Measurements from ENCODE around the gene PYGB.

PYGB gene

GRCh38 chr20:25244976-25245375, 2.9 kb upstream of the PYGB start:
- no peak for DNase-seq (ENCODE audit: low read depth, low spot score)
- H3K4me3 ChIP-seq (ENCODE audit: low read length): no peak overlapping the region

GRCh38 chr20:25245461-25245860, 2.4 kb upstream of the PYGB start:
- DNase-seq (ENCODE audit: low read depth, low spot score): no peak
- H3K4me3 ChIP-seq (ENCODE audit: low read length): no peak overlapping the region

- no peak for DNase-seq (ENCODE audit: low read depth, low spot score)
- H3K4me3 ChIP-seq (ENCODE audit: low read length): no peak overlapping the region
Measured at GRCh38 chr20:25246182-25246999, 1.5 kb upstream of the PYGB start.

- H3K4me3 ChIP-seq (ENCODE audit: low read length): peak overlapping the region; percentile 87
- no peak for DNase-seq (ENCODE audit: low read depth, low spot score)
Measured at GRCh38 chr20:25247000-25247517, 826 bp upstream of the PYGB start.

- H3K4me3 ChIP-seq (ENCODE audit: low read length): peak overlapping the region; percentile 87
- no peak for DNase-seq (ENCODE audit: low read depth, low spot score)
Measured at GRCh38 chr20:25247518-25247955, 348 bp upstream of the PYGB start.

GRCh38 chr20:25248786-25249172, 894 bp downstream of the PYGB start:
- peak overlapping the region; percentile 87 for H3K4me3 ChIP-seq (ENCODE audit: low read length)
- no peak for DNase-seq (ENCODE audit: low read depth, low spot score)

- H3K4me3 ChIP-seq (ENCODE audit: low read length): peak overlapping the region; percentile 87
- no peak for DNase-seq (ENCODE audit: low read depth, low spot score)
Measured at GRCh38 chr20:25249198-25249931, 1.5 kb downstream of the PYGB start.

GRCh38 chr20:25250508-25250907, 2.6 kb downstream of the PYGB start:
- H3K4me3 ChIP-seq (ENCODE audit: low read length): no peak overlapping the region
- no peak for DNase-seq (ENCODE audit: low read depth, low spot score)

GRCh38 chr20:25251019-25251418, 3.1 kb downstream of the PYGB start:
- no peak overlapping the region for H3K4me3 ChIP-seq (ENCODE audit: low read length)
- no peak for DNase-seq (ENCODE audit: low read depth, low spot score)

GRCh38 chr20:25251558-25251957, 3.7 kb downstream of the PYGB start:
- DNase-seq (ENCODE audit: low read depth, low spot score): no peak
- no peak overlapping the region for H3K4me3 ChIP-seq (ENCODE audit: low read length)

- no peak for DNase-seq (ENCODE audit: low read depth, low spot score)
- H3K4me3 ChIP-seq (ENCODE audit: low read length): no peak overlapping the region
Measured at GRCh38 chr20:25252230-25252651, 4.4 kb downstream of the PYGB start.

GRCh38 chr20:25252686-25253421, 5.0 kb downstream of the PYGB start:
- H3K4me3 ChIP-seq (ENCODE audit: low read length): no peak overlapping the region
- DNase-seq (ENCODE audit: low read depth, low spot score): no peak

- no peak overlapping the region for H3K4me3 ChIP-seq (ENCODE audit: low read length)
- DNase-seq (ENCODE audit: low read depth, low spot score): no peak
Measured at GRCh38 chr20:25253606-25254275, 5.9 kb downstream of the PYGB start.

- no peak for DNase-seq (ENCODE audit: low read depth, low spot score)
- no peak overlapping the region for H3K4me3 ChIP-seq (ENCODE audit: low read length)
Measured at GRCh38 chr20:25254571-25254970, 6.7 kb downstream of the PYGB start.

- H3K4me3 ChIP-seq (ENCODE audit: low read length): no peak overlapping the region
- no peak for DNase-seq (ENCODE audit: low read depth, low spot score)
Measured at GRCh38 chr20:25254986-25255680, 7.2 kb downstream of the PYGB start.

GRCh38 chr20:25256226-25256859, 8.5 kb downstream of the PYGB start:
- no peak overlapping the region for H3K4me3 ChIP-seq (ENCODE audit: low read length)
- DNase-seq (ENCODE audit: low read depth, low spot score): no peak

- no peak overlapping the region for H3K4me3 ChIP-seq (ENCODE audit: low read length)
- no peak for DNase-seq (ENCODE audit: low read depth, low spot score)
Measured at GRCh38 chr20:25257130-25257529, 9.2 kb downstream of the PYGB start.
